H1 (cell line): ENCODE data around the gene GSTO1. TPM values are rescaled to one million over a fixed set of nuclear protein-coding genes. Genes with fewer than 3 reads are reported as not detected.

Experiments
- CTCF ChIA-PET: fragments of 300-600 bp; sonication (Branson Sonifier 250); formaldehyde crosslinking; loops from one replicate; lab custom pipeline; 2021; ENCODE audit not compliant: partially characterized antibody; lab: Charles Lee
- POLR2A ChIA-PET: fragments of 300-600 bp; sonication (Branson Sonifier 250); formaldehyde crosslinking; loops from one replicate; lab custom pipeline; 2021; ENCODE audit warnings: inconsistent platforms; ENCODE audit not compliant: partially characterized antibody; lab: Charles Lee
- DNase-seq, 2 experiments: peaks; one replicate each; pipeline versions ENCODE4 v3.0.0 to v3.0.0-alpha.2; 2010 to 2022; ENCODE audit warnings: low spot score in 2 of 2, low read depth in 1 of 2, mixed read lengths in 1 of 2
- FAIRE-seq: peaks from 2 replicates; lab custom pipeline; 2011; peaks lifted over from hg19 to GRCh38; lab: Jason Lieb, UNC
- H2AFZ ChIP-seq: 2 replicates; pipeline ENCODE4 v1.8.1; 2012; ENCODE audit warnings: low read length, inconsistent platforms
- H2AK5ac ChIP-seq: 2 replicates; pipeline ENCODE4 v1.6.1; 2013; ENCODE audit warnings: low read depth, low read length
- H2BK120ac ChIP-seq: replicated peaks from 2 replicates; pipeline ENCODE3; 2013; ENCODE audit warnings: low read depth, low read length, inconsistent platforms
- H2BK12ac ChIP-seq: 2 replicates; pipeline ENCODE4 v1.6.1; 2013; ENCODE audit warnings: low read depth, low read length
- H2BK15ac ChIP-seq: 2 replicates; pipeline ENCODE4 v1.6.1; 2013; ENCODE audit warnings: low read length
- H2BK20ac ChIP-seq: 2 replicates; pipeline ENCODE4 v1.6.1; 2013; ENCODE audit warnings: low read length
- H2BK5ac ChIP-seq: 2 replicates; pipeline ENCODE4 v1.6.1; 2013; ENCODE audit warnings: low read depth, low read length
- H3K14ac ChIP-seq: 2 replicates; pipeline ENCODE4 v1.6.1; 2013; ENCODE audit warnings: inconsistent platforms; ENCODE audit not compliant: insufficient read length
- H3K18ac ChIP-seq: 2 replicates; pipeline ENCODE4 v1.6.1; 2013; ENCODE audit warnings: low read length; ENCODE audit errors: extremely low read depth
- H3K23ac ChIP-seq: 2 replicates; pipeline ENCODE4 v1.6.1; 2013; ENCODE audit warnings: inconsistent platforms; ENCODE audit not compliant: insufficient read length
- H3K23me2 ChIP-seq: 2 replicates; pipeline ENCODE4 v1.6.1; 2013; ENCODE audit warnings: low read depth, low read length
- H3K27ac ChIP-seq: 2 replicates; pipeline ENCODE4 v1.6.1; 2011; ENCODE audit warnings: low read depth, low read length, inconsistent platforms
- H3K27me3 ChIP-seq, 4 experiments: replicated peaks in 1 of 4; 1 replicate in 1 of 4; 2 replicates in 3 of 4; pipeline versions ENCODE4 v1.6.1 to v1.8.1; 2011 to 2013; ENCODE audit warnings: low read length in 3 of 4, mild to moderate bottlenecking in 3 of 4, inconsistent platforms in 2 of 4, mixed read lengths in 2 of 4, moderate library complexity in 1 of 4; ENCODE audit not compliant: control insufficient read depth in 3 of 4, insufficient read depth in 3 of 4; ENCODE audit errors: extremely low read depth in 1 of 4
- H3K36me3 ChIP-seq, 4 experiments: 2 replicates each; pipeline versions ENCODE4 v1.6.1 to v1.8.1; 2011 to 2013; ENCODE audit warnings: mild to moderate bottlenecking in 4 of 4, low read length in 3 of 4, moderate library complexity in 2 of 4, control low read depth in 1 of 4, inconsistent platforms in 1 of 4; ENCODE audit not compliant: insufficient read depth in 4 of 4, control insufficient read depth in 2 of 4
- H3K4ac ChIP-seq: replicated peaks from 2 replicates; pipeline ENCODE3; 2013; ENCODE audit warnings: low read length, low read depth, mixed read lengths, inconsistent platforms; ENCODE audit not compliant: insufficient read length
- H3K4me1 ChIP-seq, 4 experiments: replicated peaks in 1 of 4; 1 replicate in 1 of 4; 2 replicates in 3 of 4; pipeline versions ENCODE4 v1.6.1 to v1.8.1; 2011 to 2013; ENCODE audit warnings: low read length in 3 of 4, inconsistent platforms in 2 of 4, mixed read lengths in 1 of 4; ENCODE audit not compliant: insufficient read depth in 4 of 4, control insufficient read depth in 3 of 4
- H3K4me2 ChIP-seq, 2 experiments: 2 replicates each; pipeline versions ENCODE4 v1.6.1 to v1.8.1; 2011 to 2013; ENCODE audit warnings: low read depth in 2 of 2, low read length in 2 of 2, control low read depth in 1 of 2, inconsistent platforms in 1 of 2, mild to moderate bottlenecking in 1 of 2; ENCODE audit not compliant: insufficient read depth in 1 of 2
- H3K4me3 ChIP-seq, 4 experiments: fragments of 200-600, 300-600 bp in 1 of 4; sonication (generic), shearing (Covaris generic), sonication (Bioruptor Twin) in 1 of 4; 2 replicates each; pipeline versions ENCODE4 v1.5.1 to v1.8.1; 2011 to 2016; ENCODE audit warnings: low read length in 4 of 4, low read depth in 3 of 4, control low read depth in 2 of 4, inconsistent platforms in 2 of 4, mild to moderate bottlenecking in 2 of 4, mixed read lengths in 1 of 4, moderate library complexity in 1 of 4; ENCODE audit not compliant: insufficient read depth in 2 of 4; ENCODE audit errors: extremely low read depth in 1 of 4
- H3K56ac ChIP-seq: replicated peaks from 2 replicates; pipeline ENCODE3; 2013; ENCODE audit warnings: low read depth, mild to moderate bottlenecking, mixed read lengths, low read length, inconsistent platforms; ENCODE audit not compliant: insufficient read length
- H3K79me1 ChIP-seq: 2 replicates; pipeline ENCODE4 v1.6.1; 2013; ENCODE audit warnings: low read depth, low read length, control low read depth
- H3K79me2 ChIP-seq, 2 experiments: 2 replicates each; pipeline versions ENCODE4 v1.6.1 to v1.8.1; 2012 to 2013; ENCODE audit warnings: low read length in 2 of 2, mild to moderate bottlenecking in 2 of 2, inconsistent platforms in 1 of 2; ENCODE audit not compliant: insufficient read depth in 2 of 2, control insufficient read depth in 1 of 2
- H3K9ac ChIP-seq, 4 experiments: replicated peaks in 1 of 4; 1 replicate in 1 of 4; 2 replicates in 3 of 4; pipeline versions ENCODE4 v1.6.1 to v1.8.1; 2011 to 2013; ENCODE audit warnings: low read depth in 3 of 4, low read length in 3 of 4, control low read depth in 2 of 4, mild to moderate bottlenecking in 2 of 4, moderate library complexity in 2 of 4, inconsistent platforms in 1 of 4; ENCODE audit errors: extremely low read depth in 1 of 4
- H3K9me3 ChIP-seq, 2 experiments: 2 replicates each; pipeline versions ENCODE4 v1.6.1 to v1.8.1; 2012 to 2013; ENCODE audit warnings: mild to moderate bottlenecking in 2 of 2, moderate library complexity in 2 of 2, control low read depth in 1 of 2, inconsistent platforms in 1 of 2, low read depth in 1 of 2, low read length in 1 of 2, mixed read lengths in 1 of 2; ENCODE audit not compliant: insufficient read depth in 2 of 2
- H4K20me1 ChIP-seq, 2 experiments: replicated peaks in 1 of 2; 2 replicates each; pipeline versions ENCODE3 to v1.8.1; 2011 to 2013; ENCODE audit warnings: inconsistent platforms in 2 of 2, low read length in 2 of 2, mild to moderate bottlenecking in 1 of 2; ENCODE audit not compliant: insufficient read depth in 2 of 2, control insufficient read depth in 1 of 2
- H4K5ac ChIP-seq: 2 replicates; pipeline ENCODE4 v1.6.1; 2013; ENCODE audit warnings: low read length, low read depth, mixed read lengths, inconsistent platforms; ENCODE audit not compliant: insufficient read length
- H4K8ac ChIP-seq: 2 replicates; pipeline ENCODE4 v1.8.0; 2013; ENCODE audit warnings: mild to moderate bottlenecking, moderate library complexity, low read length, inconsistent platforms; ENCODE audit not compliant: insufficient read depth; ENCODE audit errors: extremely low read depth
- H4K91ac ChIP-seq: replicated peaks from 2 replicates; pipeline ENCODE3; 2013; ENCODE audit warnings: low read length, mixed read lengths, inconsistent platforms; ENCODE audit not compliant: insufficient read length
- ASH2L ChIP-seq: fragments of 200-600, 300-600 bp; sonication (generic); IDR thresholded peaks from one replicate; pipeline ENCODE4 v1.7.1; 2017; ENCODE audit warnings: low read length
- BCL11A ChIP-seq, 2 experiments: IDR thresholded peaks; one replicate each; pipeline ENCODE4 v1.6.1; 2011; ENCODE audit warnings: low read depth in 2 of 2, low read length in 2 of 2, mild to moderate bottlenecking in 2 of 2
- EZH2 ChIP-seq: fragments of 200-600 bp; sonication (generic); IDR thresholded peaks from 2 replicates; pipeline ENCODE4 v1.7.1; 2012; ENCODE audit warnings: low read depth, mild to moderate bottlenecking, moderate library complexity, low read length, inconsistent platforms; ENCODE audit not compliant: severe bottlenecking
- GABPA ChIP-seq: IDR thresholded peaks from 2 replicates; pipeline ENCODE4 v1.6.1; 2011; ENCODE audit warnings: mild to moderate bottlenecking, low read length, moderate library complexity, borderline replicate concordance; ENCODE audit not compliant: insufficient read depth
- HDAC6 ChIP-seq: IDR thresholded peaks from one replicate; pipeline ENCODE4 v1.7.1; 2012; ENCODE audit warnings: low read depth, mild to moderate bottlenecking, inconsistent platforms, low read length, moderate library complexity
- MAFK ChIP-seq: IDR thresholded peaks from 2 replicates; pipeline ENCODE4 v1.6.1; 2012; ENCODE audit warnings: low read depth, mild to moderate bottlenecking, improper control_type of control experiment, low read length
- PHF8 ChIP-seq: fragments of 200-600 bp; sonication (generic); conservative IDR thresholded peaks from 2 replicates; pipeline ENCODE4 v1.7.1; 2012; ENCODE audit warnings: low read depth, mild to moderate bottlenecking, inconsistent platforms, low read length, moderate library complexity
- RFX5 ChIP-seq: IDR thresholded peaks from 2 replicates; pipeline ENCODE4 v1.6.1; 2011; ENCODE audit warnings: low read depth, low read length, improper control_type of control experiment, borderline replicate concordance
- RXRA ChIP-seq: IDR thresholded peaks from 2 replicates; pipeline ENCODE4 v1.6.1; 2011; ENCODE audit warnings: low read depth, mild to moderate bottlenecking, low read length, moderate library complexity; ENCODE audit not compliant: insufficient read depth
- SIX5 ChIP-seq: IDR thresholded peaks from 2 replicates; pipeline ENCODE4 v1.6.1; 2011; ENCODE audit warnings: mild to moderate bottlenecking, low read depth, low read length
- SP2 ChIP-seq: IDR thresholded peaks from 2 replicates; pipeline ENCODE4 v1.6.1; 2012; ENCODE audit warnings: mild to moderate bottlenecking, low read length, inconsistent platforms
- SP4 ChIP-seq: IDR thresholded peaks from 2 replicates; pipeline ENCODE4 v1.6.1; 2012; ENCODE audit warnings: low read length, inconsistent platforms
- SUZ12 ChIP-seq: fragments of 200-600 bp; sonication (generic); IDR thresholded peaks from 2 replicates; pipeline ENCODE4 v1.6.1; 2012; ENCODE audit warnings: mild to moderate bottlenecking, inconsistent platforms, low read length, moderate library complexity, mixed read lengths
- TAF7 ChIP-seq: optimal IDR thresholded peaks from 2 replicates; pipeline ENCODE3; 2011; ENCODE audit warnings: low read depth, mild to moderate bottlenecking, inconsistent platforms, low read length, moderate library complexity, borderline replicate concordance
- TBP ChIP-seq: IDR thresholded peaks from 2 replicates; pipeline ENCODE4 v1.6.1; 2011; ENCODE audit warnings: low read depth, low read length, improper control_type of control experiment
- YY1 ChIP-seq: IDR thresholded peaks from 2 replicates; pipeline ENCODE4 v1.6.1; 2011; ENCODE audit warnings: low read depth, mild to moderate bottlenecking, low read length
- polyA plus RNA-seq, 7 experiments: library from polyadenylated mRNA; depleted of rRNA in 3 of 7; stranded (reverse) in 5 of 7; unstranded in 2 of 7; fragments of >200 nt in 5 of 7; fragments of 200-250 nt in 2 of 7; gene quantifications; 1 replicate in 5 of 7; 2 replicates in 1 of 7; 4 replicates in 1 of 7; pipeline versions ENCODE4 v1.2.1 to v1.2.3, GENCODE V29; 2011 to 2013; ENCODE audit warnings: missing spikeins in 2 of 7, mixed read lengths in 2 of 7
- total RNA-seq: library from RNA; stranded (reverse); fragmentation: NEBNext Ultra II Directional; extraction: Animal tissue kit (Norgen Biotek cat#: 25700); gene quantifications from 2 replicates; pipeline ENCODE4 v1.2.1, GENCODE V29; 2021

GSTO1 gene
- total and polyA plus RNA-seq, 2 of the 8 experiments (the other 6 are each of a cell fraction or from before 2014, with no cell fraction given) = 22.4 to 32.5 TPM

- H3K27ac ChIP-seq = no peak overlapping the region
- CTCF ChIA-PET = no interaction called here
- H2AK5ac ChIP-seq = no peak overlapping the region
- H3K4ac ChIP-seq = no peak overlapping the region
- H3K79me2 ChIP-seq = no peaks in the 10 kb centered on the region
- no peak overlapping the region for H3K4me2 ChIP-seq
- H3K23me2 ChIP-seq = no peaks in the 10 kb centered on the region
- H3K23ac ChIP-seq = no peak overlapping the region
- DNase-seq = no peak
- H3K36me3 ChIP-seq = no peaks in the 10 kb centered on the region
- no peak overlapping the region for H3K56ac ChIP-seq
- no peak overlapping the region for H3K4me3 ChIP-seq
- no peak overlapping the region for H2BK5ac ChIP-seq
- H2BK20ac ChIP-seq = no peak overlapping the region
- no peak overlapping the region for H2BK120ac ChIP-seq
- H2BK15ac ChIP-seq = no peak overlapping the region
- H3K14ac ChIP-seq = no peak overlapping the region
- POLR2A ChIA-PET = interaction anchor here (2.3 kb wide), 1 partner anchor 12 kb away, joined by 6 read pairs; the partner anchor contains the start of gene GSTO1
- H2BK12ac ChIP-seq = no peak overlapping the region
- 0 out of 4 replicates have a peak, but pooled peaks cover 0 to 5% of the 10 kb centered on the region in 2 experiments for H3K9me3 ChIP-seq
- no peak overlapping the region for H3K18ac ChIP-seq
- no peak overlapping the region for H4K8ac ChIP-seq
- TF ChIP-seq ASH2L (no peak), RFX5 (no peak), SP2 (no peak), SIX5 (no peak), BCL11A (IDR thresholded peaks at IDR 0.05; ENCODE audit: low read depth in 2 of 2, low read length in 2 of 2) (no peak), EZH2 (no peak), TAF7 (no peak), PHF8 (no peak), SP4 (no peak), MAFK (no peak), HDAC6 (no peak), GABPA (no peak), YY1 (no peak), TBP (no peak), RXRA (no peak), SUZ12 (no peak)
- H3K9ac ChIP-seq = no peak overlapping the region
- H2AFZ ChIP-seq = no peak overlapping the region
- no peaks in the 10 kb centered on the region for H4K20me1 ChIP-seq
- no peak for FAIRE-seq
- H4K91ac ChIP-seq = no peak overlapping the region
- H3K4me1 ChIP-seq = no peaks in the 10 kb centered on the region
- no peaks in the 10 kb centered on the region for H3K27me3 ChIP-seq
- no peak overlapping the region for H4K5ac ChIP-seq
- no peaks in the 10 kb centered on the region for H3K79me1 ChIP-seq
Measured at GRCh38 chr10:104242545-104242944, 12.1 kb upstream of the GSTO1 start.
